Astrocyte of the hippocampus (primary cell): ENCODE measurements around the gene SLC24A4.
"Not testable (repeated sequence)": the region's sequence is repeated elsewhere in the genome, so short reads cannot be mapped to it uniquely, and the experiment has no call there.

Source experiments
- DNase-seq: peaks from one replicate; pipeline ENCODE4 v3.0.0; 2011; ENCODE audit warnings: low read depth, low spot score

SLC24A4 gene

DNA sequence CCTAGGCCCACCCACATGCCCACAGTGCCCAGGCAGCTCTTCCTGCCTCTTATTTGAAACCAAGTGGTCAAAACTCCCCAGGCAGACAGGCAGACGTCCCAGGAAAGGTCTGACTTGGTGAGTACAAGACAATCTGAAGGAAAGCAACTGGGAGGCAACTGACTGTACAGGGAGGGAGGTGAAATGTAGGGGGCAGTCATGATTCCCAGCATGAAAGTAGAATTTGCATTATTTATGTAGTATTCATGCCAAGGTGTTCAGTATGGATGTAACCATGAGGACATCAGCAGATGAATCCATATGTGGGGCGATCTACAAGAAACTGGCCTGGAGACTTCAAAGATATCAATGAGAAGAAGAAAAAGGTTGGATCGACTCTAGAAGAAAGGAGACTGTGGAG lies 46.1 kb downstream of the SLC24A4 start:
- no peak for DNase-seq

DNA sequence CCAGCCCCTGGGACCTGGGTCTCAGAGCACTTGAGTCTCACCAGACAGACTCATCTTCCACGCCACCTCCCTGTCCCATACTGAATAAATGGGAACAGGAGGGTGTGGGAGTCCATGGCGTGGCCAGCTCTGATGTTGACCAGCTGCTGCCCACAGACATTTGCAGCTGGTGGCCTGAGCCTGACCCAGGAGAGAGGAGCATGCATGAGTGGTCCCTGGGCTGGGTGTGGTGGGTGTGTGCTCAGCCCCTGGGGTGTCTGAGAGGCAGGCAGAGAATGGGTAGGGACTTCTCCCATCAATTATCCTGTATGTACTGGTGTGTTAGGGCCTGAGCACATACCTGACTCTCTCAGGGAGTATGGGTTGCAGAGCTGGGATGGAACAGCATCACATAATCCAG lies 49.3 kb downstream of the SLC24A4 start:
- DNase-seq = no peak

DNA sequence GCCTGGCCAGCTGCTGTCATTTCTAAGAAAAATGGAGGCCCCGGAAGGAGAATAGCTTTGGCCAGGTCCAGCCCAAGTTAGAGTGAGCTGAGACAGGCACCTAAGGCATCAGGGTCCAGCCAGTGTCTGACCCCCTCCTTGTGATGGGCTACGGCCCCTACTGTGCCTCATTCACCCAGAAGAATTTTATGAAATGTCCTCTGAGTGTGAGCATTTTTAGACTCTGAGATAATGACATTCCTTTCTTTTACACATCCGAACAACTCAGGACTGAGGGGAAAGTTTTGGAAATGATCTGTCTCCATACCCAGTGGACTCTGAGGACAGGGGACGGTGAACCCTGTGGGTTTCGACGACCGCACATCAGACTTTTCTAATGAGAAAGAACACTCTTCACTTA lies 50.4 kb downstream of the SLC24A4 start:
- peak; percentile 23 for DNase-seq

DNA sequence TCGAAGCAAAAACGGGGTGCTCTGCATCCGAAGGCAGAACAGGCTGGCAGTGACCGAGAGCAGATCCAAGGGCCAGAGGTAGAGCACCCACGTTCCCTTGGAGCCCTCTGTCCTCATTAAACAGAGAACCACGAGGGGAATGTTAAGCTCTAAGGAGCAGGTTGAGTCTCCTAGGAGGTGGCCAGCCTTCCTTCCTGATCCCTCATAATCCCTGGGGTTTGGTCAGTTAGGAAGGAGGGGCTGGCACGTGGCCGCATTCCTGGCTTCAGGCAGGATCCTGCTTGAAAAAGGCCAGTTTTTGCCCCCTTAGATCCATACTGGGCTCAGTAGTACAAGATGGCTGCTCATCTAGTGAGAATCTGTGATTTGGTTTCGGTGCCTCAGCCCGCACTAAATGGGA lies 57.2 kb downstream of the SLC24A4 start:
- DNase-seq = no peak

DNA sequence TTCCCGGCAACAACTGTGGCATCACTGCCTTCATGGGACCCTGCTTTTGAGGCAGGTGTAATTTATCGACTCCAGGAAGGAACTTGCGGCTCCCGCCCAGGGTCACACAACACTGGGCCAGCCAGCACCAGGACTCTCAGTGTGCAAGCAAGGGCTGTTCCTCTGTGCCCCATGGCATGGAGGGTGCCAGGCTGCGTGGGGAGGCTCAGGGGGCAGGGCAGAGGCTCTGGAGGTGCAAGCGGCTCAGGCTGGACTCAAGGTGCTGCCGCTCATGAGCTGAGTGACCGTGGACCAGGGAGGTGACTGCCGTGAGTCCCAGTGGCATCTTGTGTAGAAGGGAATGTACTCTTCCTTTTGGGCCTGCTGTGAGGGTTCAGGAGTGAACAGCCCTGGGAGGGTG lies 57.6 kb downstream of the SLC24A4 start:
- DNase-seq = no peak

DNA sequence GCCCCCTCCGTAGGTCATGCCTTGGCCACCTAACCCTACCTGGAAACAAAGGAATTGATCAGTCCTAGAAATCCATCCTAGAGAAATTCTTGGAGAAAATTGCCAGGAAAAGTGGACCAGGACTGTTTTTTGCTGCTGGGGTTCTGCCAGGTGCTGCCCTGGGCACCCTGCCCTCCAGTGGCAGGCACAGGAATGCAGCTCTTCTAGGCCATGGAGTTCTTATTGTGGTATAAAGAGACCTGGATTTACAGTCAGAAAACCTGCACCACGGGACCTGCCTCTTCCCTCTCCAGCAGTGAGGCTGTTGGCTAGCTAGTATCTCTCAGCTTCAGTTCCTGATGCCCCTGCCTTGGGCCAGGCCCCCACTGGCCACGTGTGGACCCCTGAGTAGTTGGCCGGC lies 59.7 kb downstream of the SLC24A4 start:
- peak; percentile 34 for DNase-seq

DNA sequence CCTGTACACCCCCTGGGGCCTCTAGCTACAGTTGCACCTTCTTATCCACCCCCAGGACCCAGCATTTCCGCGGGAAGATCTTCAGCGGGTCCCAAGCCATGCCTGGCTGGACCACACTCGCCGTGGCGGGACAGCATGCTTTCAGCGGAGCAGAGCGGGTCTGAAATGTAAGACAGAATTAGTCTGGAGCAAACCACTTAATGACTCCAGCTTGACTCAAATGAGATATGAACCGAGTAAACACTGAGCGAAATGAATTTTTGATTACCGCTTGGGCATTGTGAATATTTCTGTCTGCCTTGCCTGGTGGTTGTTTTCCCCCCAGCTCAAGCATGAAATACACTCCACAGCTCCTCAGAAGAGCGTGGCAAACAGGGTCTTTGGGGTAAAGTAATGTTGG lies 60.8 kb downstream of the SLC24A4 start:
- DNase-seq = no peak

DNA sequence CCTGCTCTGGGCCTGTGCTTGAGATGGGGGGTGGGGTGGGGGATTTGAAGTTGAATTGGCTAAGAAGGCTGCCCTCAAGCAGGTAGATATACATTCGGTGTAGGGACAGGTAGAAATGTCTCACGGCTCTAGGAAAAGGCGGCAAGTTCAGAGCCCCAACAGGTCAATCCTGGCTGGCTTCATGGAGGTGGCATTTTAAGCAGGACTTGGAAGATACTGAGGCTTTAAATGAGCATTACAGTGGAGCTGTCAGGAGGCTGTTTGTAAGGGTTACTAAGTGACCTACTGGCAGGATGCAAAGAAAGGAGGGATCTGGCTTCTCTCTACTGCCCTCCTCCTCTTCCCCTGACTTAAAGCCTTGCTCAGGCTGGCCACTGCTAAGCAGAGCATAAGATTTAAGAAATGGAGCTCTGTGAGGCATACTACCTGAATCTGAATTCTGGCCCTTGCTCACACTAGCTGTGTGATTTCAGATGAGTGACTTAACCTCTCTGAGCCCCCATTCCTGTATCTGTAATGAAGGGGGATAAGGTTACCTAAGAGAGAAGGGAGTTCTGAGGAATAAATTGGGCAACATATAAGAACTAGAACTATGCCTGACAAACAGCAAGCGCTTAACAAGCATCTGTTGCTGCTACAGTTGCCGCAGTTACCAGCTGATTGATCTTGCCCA lies 61.6 kb downstream of the SLC24A4 start:
- no peak for DNase-seq

DNA sequence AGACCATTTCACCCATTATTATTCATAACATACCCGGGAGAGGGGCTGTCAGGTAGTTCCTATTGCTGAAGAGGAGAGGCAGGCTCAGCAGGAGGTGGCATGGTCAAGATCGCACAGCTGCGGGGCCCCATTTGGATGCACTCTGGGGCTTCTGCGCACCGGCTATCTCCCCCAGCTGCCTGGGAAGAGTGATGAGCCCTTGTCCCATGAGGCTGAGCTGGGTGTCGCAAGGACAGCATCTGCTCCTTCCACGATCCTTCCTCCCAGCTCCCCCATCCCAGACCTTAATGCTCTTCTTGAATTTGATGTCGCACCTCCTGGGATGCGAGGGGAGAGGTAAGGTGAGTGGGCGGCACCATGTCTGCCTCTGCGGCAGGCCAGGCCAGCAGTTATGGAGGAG lies 62.6 kb downstream of the SLC24A4 start:
- DNase-seq = no peak

DNA sequence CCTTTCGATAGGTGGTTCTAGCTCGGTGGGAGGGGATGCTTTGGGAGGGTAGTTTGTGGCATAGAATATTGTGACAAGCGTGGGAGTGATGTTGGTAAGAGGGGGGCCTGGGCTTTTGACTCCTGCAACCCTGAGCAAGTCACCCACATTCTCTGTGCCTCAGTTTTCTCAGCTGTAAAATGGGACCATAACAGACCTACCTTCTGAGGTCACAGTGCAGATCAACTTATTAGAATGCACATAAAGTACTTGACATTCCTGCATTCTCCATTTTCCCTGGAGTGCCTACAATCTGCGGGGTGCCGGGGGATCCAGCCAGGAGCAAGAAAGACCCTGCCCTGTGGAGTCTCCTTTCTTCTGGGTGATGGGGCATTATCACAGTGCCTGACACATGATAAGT lies 63.2 kb downstream of the SLC24A4 start:
- no peak for DNase-seq

DNA sequence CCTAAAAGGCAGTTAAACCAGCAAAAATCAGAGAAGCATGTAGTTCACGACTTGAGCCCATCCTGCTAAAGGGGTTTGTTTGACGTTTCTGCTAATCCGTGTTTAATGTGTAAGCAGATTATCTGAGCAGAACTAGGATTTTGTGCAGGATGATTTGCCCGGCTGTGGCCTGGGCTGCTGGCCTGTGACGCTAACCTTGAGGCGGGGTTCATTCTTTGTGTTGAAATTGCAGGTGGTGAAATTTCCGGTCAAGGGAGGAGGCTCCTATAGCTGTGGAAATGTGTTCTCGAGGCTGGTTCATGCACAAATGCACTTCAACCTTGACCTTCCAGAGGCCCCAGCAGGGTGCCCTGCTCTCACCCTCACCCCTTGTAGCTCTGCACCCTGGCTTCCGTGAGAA lies 63.7 kb downstream of the SLC24A4 start:
- DNase-seq = no peak

DNA sequence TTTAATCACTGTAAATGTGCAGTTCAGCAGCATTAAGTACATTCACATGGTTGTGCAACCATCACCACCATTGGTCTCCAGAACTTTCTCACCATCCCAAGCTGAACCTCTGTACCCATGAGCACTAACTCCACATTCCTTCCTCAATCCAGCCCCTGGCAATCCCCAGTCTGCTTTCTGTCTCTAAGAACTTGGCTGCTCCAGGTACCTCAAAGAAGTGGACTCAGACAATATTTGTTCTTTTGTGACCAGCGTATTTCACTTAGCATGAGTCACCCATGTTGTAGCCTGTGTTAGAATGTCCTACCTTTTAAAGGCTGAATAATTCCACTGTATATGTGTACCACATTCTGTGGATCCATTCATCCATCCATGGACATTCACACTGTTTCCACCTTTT lies 64.6 kb downstream of the SLC24A4 start:
- DNase-seq = no peak

DNA sequence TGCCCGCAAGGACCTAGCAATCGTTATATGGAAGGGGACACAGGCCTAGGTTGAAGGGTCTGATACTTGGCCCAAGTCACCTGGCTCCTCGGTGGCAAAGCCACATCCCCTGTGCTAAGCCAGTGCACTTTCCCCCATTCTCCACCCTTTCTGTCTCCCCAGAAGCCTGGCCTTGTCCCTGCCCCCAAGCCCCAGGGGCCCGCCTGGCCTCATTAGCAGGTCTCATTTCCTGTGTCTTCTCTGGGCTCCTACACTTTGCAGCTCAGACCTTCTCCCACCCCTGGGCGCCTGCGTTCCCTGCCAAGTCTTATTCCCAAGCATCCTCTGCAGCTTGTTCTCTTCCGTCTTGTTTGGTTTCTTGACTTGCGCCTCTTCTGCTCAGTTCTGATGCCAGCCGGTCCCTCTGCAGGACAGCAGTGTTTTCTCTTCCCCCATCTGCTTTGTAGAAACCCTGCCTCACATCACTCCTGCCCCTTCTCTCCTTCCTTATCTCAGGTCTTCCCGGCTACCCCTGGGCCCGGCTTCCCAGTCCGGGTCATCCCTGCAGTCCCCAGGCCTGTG lies 66.7 kb downstream of the SLC24A4 start:
- DNase-seq = no peak

DNA sequence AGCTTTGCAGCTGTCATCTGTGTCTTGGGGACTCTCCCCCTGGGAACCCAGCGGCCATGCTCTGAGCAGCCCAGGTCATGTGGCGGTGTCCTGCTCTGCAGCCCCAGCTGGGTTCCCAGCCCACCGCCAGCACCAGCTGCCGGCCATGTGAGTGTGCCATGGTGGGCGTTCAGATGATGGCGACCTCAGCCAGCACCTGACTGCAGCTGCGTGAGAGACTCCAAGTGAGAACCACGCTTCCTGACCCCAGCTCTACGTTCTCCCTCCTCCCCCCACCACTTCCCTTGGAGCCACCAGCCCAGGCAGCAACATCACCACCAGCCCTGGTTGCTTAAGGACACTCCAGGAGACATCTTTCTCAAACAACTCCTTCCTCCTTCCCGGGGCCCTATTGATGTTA lies 68.8 kb downstream of the SLC24A4 start:
- DNase-seq = no peak

DNA sequence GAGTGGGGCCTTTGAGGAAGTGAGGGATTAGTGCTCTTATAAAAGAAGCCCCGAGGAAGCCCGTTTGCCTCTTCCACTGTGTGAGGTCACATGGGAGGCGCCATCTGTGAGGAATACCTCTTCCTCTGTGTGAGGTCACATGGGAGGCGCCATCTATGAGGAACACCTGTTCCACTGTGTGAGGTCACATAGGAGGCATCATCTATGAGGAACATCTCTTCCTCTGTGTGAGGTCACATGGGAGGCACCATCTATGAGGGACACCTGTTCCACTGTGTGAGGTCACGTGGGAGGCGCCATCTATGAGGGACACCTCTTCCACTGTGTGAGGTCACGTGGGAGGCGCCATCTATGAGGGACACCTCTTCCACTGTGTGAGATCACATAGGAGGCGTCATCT lies 69.7 kb downstream of the SLC24A4 start:
- DNase-seq = no peak

DNA sequence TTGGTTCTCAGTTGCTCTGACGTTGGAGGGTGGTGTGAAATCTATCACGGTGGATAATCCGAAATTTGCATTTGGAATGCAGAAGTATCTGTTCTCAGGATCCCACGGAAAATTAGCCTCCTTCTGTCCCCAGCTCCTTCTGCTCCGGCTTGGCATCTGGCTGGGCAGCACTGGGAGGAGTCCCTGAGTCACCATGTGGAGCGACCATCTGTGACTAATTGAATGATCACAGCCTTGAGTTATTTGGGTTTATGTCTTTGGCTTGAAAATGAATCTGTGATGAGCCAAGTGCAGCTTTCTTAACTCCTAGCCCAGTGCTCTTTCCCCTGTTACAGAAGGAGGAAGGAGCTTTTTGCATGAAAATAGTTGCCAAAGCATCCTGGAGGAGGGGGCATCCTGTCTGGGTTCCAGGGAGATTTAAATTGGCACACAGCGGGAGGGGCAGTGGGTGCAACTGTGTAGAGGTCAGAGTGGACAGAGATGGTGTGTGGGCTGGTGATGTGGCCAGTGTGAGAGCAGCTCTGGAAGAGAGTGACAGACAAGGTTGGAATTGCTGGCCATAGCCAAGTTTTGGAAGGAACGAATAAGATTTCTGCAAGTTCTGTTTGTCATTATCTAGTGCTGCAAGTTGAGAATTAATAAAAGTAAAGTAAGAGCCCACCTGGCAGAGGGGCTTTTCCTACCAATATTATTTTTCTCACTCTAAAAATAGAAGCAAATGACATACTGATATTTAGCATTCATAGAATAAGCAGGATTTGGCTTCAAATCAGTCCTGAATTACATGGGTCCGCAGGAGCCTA lies 74.4 kb downstream of the SLC24A4 start:
- peak; percentile 82 for DNase-seq

DNA sequence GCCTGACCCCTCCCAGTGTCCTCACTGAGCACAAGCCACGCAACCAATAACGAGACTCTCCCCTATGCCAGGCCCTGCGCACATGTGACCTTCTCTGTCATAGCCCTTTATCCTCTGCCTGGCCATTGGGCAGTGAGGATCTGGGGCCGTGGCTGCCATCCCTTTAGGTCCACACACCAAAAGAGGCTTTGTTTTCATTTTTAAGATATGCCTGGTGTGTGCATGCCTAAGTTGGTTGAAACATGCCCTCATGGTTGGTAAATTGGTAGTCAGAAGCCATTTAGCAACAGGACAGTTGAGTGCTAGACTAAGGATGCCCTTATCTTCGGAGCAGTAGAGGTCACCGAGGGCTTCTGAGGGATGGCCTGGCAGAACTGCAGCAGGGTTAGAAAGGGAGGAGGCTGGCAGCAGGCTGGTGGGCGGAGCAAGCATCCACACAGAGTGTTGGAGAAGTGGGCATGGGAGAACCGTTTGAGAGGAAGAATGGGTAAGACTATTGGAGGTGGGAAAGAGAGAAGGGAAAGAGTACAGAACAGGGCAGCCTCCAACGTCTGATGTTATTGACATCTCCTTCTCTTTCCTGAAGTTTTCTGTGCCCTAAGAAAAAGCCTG lies 75.1 kb downstream of the SLC24A4 start:
- no peak for DNase-seq

DNA sequence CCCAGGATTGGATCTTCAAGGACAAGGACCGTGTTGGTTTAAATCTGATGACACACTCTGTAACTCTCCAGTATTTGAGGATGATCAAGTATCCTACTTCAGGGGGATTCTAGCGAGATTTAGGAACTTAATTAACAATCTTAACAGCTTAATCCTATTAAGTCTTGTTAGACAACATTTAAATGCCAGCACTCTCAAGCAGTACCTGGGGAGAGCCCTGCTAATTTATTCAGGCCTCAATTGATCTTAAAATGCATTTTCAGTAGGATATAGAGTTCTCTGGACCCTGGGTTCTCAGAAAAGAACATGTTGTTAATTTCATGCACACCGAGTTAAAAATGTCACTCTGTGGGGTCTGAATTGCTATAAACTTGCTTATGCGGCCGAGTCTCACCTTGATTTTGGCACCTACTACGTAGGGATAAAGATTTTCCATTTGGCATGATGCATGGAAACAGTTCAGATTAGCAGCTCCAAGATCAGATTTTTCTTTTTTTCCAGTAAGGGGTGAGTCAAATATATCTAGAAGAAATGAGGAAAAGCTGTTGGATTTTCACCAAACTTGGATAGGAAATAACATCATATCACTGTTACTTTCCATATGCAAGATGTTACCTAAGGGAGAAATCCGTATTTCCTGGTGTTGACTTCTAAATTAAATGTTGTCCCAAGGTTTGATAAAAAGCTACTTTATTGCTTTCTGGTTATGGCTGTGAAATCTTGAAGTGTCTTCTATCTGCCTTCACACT lies 76.1 kb downstream of the SLC24A4 start:
- DNase-seq = no peak

DNA sequence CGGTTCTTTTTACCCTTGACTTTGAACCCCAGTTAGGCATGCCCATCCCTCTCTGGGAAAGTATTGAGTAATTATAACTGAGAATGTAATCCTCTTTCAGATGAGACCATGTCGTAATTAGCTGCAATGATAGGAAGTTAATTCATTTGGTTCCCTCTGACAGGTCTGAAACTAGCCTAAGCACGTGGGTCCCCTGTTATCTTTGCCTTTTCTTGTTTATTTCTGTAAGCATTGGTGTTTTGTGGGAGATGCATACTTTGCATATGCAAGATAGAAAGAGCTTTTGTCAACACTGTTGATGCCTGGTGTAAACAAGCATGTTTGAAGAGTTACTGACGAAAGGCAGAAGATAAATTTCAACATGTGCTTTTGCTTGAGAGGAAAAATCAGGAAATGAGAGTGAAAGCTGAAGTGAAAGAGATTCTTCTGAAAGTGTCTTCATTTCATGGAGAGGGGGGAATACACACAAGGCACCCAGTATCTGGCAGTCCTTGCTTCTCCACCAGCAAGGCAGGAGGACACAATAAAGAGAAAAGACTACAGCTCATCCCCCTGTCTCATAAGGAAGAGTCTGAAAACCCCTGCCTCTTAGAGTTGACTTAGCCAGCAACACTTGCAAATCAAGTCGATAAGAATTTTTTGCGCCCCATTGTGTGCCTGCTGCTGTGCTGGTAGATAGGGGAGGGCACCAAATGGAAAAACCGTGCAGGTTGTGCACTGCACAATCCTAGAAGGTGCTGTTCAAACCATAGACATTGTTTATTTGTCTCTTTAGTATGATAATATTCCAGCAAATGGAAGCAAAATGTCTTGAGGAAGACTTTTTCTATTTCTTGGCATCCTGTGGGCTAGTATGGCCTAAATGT lies 77.8 kb downstream of the SLC24A4 start:
- DNase-seq = no peak

DNA sequence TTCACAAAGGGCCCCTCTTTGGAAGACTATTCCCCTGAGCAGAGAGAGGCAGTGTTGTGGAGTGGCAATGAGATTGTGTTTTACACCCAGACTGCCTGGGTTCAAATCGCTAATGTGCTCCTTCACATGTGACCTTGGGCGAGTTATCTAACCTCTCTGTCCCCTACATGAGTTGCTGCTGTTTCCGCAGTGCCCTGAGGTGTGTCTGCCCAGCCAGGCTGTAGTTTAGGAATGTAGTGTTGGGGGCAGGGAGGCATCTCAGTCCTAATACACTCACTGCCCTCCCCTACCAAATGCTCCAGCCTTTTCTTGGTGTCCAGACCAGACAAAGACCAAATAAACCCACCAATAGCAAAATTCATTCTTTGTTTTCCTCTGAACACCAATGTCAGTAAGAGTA lies 78.6 kb downstream of the SLC24A4 start:
- no peak for DNase-seq

DNA sequence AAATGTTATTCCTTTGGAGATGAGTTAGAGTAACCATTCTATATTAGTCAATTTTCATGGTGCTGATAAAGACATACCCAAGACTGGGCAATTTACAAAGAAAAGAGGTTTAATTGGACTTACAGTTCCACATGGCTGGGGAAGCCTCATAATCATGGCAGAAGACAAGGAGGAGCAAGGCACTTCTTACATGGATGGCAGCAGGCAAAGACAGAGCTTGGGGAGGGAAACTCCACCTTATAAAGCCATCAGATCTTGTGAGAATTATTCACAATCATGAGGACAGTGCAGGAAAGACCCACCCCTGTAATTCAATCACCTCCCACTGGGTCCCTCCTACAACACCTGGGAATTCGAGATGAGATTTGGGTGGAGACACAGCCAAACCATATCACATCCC lies 79.5 kb downstream of the SLC24A4 start:
- DNase-seq = not testable (repeated sequence)
